Heart left ventricle (tissue), 16 donors: Measurements from ENCODE around the gene ZNF791. TPM values are rescaled to one million over a fixed set of nuclear protein-coding genes. Genes with fewer than 3 reads are reported as not detected.

Experiments used
- ATAC-seq, 4 donors: fragments of 200-7000 bp; cut with Tn5 transposase; one replicate each; pipeline ENCODE4 v1.9.1; 2020 to 2022; ENCODE audit warnings: moderate library complexity in 4 of 4, mild to moderate bottlenecking in 3 of 4, moderate number of reproducible peaks in 1 of 4
- DNase-seq, 5 donors: peaks; one replicate each; pipeline ENCODE4 v3.0.0-alpha.2; 2020
- H3K27ac ChIP-seq, 12 donors: fragments of 200-600 bp; sonication (generic) in 4 of 12; one replicate each; pipeline versions ENCODE4 v1.5.0 to v1.8.0; 2016 to 2022; ENCODE audit warnings: mild to moderate bottlenecking in 2 of 12
- H3K27me3 ChIP-seq, 9 donors: fragments of 200-600 bp; sonication (generic) in 2 of 9; one replicate each; pipeline versions ENCODE4 v1.5.1 to v1.8.0; 2016 to 2022; ENCODE audit warnings: mild to moderate bottlenecking in 3 of 9
- H3K36me3 ChIP-seq, 9 donors: fragments of 200-600 bp; sonication (generic) in 2 of 9; one replicate each; pipeline versions ENCODE4 v1.5.0 to v1.8.0; 2018 to 2022; ENCODE audit warnings: mild to moderate bottlenecking in 2 of 9
- H3K4me1 ChIP-seq, 12 donors: fragments of 200-600 bp; sonication (generic) in 4 of 12; one replicate each; pipeline versions ENCODE4 v1.5.0 to v1.8.0; 2016 to 2022; ENCODE audit warnings: mild to moderate bottlenecking in 3 of 12
- H3K4me3 ChIP-seq, 12 donors: fragments of 200-600 bp; sonication (generic) in 4 of 12; one replicate each; pipeline versions ENCODE4 v1.5.0 to v1.8.0; 2017 to 2022; ENCODE audit warnings: mild to moderate bottlenecking in 9 of 12, moderate library complexity in 4 of 12
- H3K9me3 ChIP-seq, 12 donors: fragments of 200-600 bp; sonication (generic) in 4 of 12; one replicate each; pipeline versions ENCODE4 v1.5.0 to v1.8.0; 2016 to 2022; ENCODE audit warnings: mild to moderate bottlenecking in 1 of 12
- CTCF ChIP-seq, 12 donors: fragments of 200-600 bp; sonication (generic) in 4 of 12; IDR thresholded peaks; one replicate each; pipeline versions ENCODE4 v1.5.0 to v1.8.0; 2018 to 2022; ENCODE audit warnings: antibody characterized with exemption in 12 of 12, mild to moderate bottlenecking in 5 of 12
- POLR2A ChIP-seq, 2 donors: fragments of 450-650 bp; IDR thresholded peaks; one replicate each; pipeline ENCODE4 v1.6.1; 2017; ENCODE audit warnings: antibody characterized with exemption in 2 of 2, mild to moderate bottlenecking in 2 of 2, moderate library complexity in 2 of 2
- WGBS, 4 donors: extraction: QIAGEN DNeasy Blood & Tissue Kit in 2 of 4; methylation state at CpG; one replicate each; pipeline versions ENCODE4 v1.1.5 to v1.1.7; 2013 to 2018; 5-methylcytosine and 5-hydroxymethylcytosine counted together
- intact Hi-C, 10 donors: fragments of 100-400 bp; cut with DNase I; formaldehyde crosslinking; loops; one replicate each; pipeline versions ENCODE4 v1.11.1 to v1.14.2; 2022
- polyA plus RNA-seq, 2 donors: library from polyadenylated mRNA; stranded (reverse); fragments of 200-250 nt; gene quantifications; one replicate each; pipeline ENCODE4 v1.2.3, GENCODE V29; 2013
- total RNA-seq, 9 donors: library from RNA; depleted of rRNA in 2 of 9; stranded (reverse); fragments of >200 nt in 2 of 9; fragmentation: NEBNext Ultra II Directional in 3 of 9; extraction: Animal tissue kit (Norgen Biotek cat#: 25700) in 3 of 9; gene quantifications; one replicate each; pipeline versions ENCODE4 v1.1.0 to v1.2.4, GENCODE V29; 2016 to 2023
- donor health status: ischemic (EF 13 %, LVEDD 7.1; RV severe dilation, severe dysfunction).
- donor health status: healthy with polysubstance abuse.
- donor health status: DM: no; HTN: yes; CAD: no.
- donor health status: DM: no; HTN: no; CAD: no.
- donor health status: ischemic (EF 25% LVEDD 6.9; RV normal size, moderate dysfunction).
- donor health status: ischemic (EF 25% LVEDD 5.7; RV mildly dilated, moderate dysfunction).
- donor health status: healthy.
- donor health status: DM: yes; HTN: yes; CAD: no.
- donor health status: ischemic (EF 35%, LVEDD 5.7; RV mildly dilated, moderate dysfunction).
- donor health status: nonischemic (EF 11% LVEDD 7.7; RV severe dilation, severe dysfunction).
- donor health status: DM: yes; HTN: yes; CAD: no.
- donor health status: PGD.
- donor health status: ischemic (EF 29% LVEDD 5.4; RV normal size, mild dysfunction).
- donor health status: nonischemic (EF 23%, LVEDD 6.1; RV moderate dilation, normal function).

The ZNF791 gene
- total and polyA plus RNA-seq, 11 donors: 6.1 to 22.6 (median 12.2) TPM

DNA sequence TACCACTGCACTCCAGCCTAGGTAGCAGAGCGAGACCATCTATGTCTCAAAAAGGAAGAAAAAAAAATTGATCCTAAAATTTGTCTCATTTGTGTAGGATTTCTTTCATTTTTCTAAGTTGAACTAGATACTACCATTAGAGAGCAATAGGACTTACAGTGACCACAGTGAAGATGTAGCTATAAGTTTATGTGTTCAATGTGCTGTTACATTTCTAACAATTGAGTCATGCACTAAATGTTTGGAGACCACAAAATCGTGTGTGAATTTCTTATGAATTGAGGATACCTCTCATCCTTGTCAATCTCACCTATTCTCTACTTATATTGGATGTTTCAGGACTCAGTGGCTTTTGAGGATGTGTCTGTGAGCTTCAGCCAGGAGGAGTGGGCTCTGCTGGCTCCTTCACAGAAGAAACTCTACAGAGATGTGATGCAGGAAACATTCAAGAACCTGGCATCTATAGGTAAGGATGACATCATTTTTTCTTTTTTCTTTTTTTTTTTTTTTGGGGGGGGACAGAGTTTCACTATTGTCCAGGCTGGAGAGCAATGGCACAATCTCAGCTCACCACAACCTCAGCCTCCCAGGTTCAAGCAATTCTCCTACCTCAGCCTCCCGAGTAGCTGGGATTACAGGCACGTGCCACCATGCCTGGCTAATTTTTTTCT is 12.8 kb downstream of the ZNF791 start:
- no peak for TF ChIP-seq CTCF (IDR thresholded peaks at IDR 0.05)
- H3K9me3 ChIP-seq: peaks cover 0 to 19% (median 10%) of the 10 kb centered on the region in 12 donors
- DNase-seq (no peak), ATAC-seq (no peak)
- intact Hi-C loops: no loop called here
- H3K27me3 ChIP-seq: no peaks in the 10 kb centered on the region
- no peak overlapping the region for H3K4me3 ChIP-seq
- H3K36me3 ChIP-seq: peaks cover 2 to 56% (median 50%) of the 10 kb centered on the region in 9 donors
- peaks cover 0 to 16% (median 4%) of the 10 kb centered on the region in 12 donors for H3K4me1 ChIP-seq
- no peak overlapping the region for H3K27ac ChIP-seq
- WGBS, 4 donors: 87 to 92% (median 88%) methylated on average over 4 of the region's 4 CpGs

- no peak overlapping the region for H3K4me3 ChIP-seq
- ATAC-seq (no peak), DNase-seq (no peak)
- TF ChIP-seq CTCF (IDR thresholded peaks at IDR 0.05): no peak
- TF ChIP-seq POLR2A (IDR thresholded peaks at IDR 0.05): no peak
- no peaks in the 10 kb centered on the region for H3K27me3 ChIP-seq
- intact Hi-C loops: no loop called here
- H3K36me3 ChIP-seq: peaks cover 7 to 88% (median 82%) of the 10 kb centered on the region in 9 donors
- WGBS, 4 donors: 93 to 99% (median 97%) methylated on average over 8 of the region's 8 CpGs
- H3K9me3 ChIP-seq: peaks cover 0 to 30% (median 11%) of the 10 kb centered on the region in 12 donors
- H3K4me1 ChIP-seq: peaks cover 0 to 5% (median 0%) of the 10 kb centered on the region in 12 donors
- no peak overlapping the region for H3K27ac ChIP-seq
Observed at GRCh38 chr19:12626958-12627357, 16.2 kb downstream of the ZNF791 start.

DNA sequence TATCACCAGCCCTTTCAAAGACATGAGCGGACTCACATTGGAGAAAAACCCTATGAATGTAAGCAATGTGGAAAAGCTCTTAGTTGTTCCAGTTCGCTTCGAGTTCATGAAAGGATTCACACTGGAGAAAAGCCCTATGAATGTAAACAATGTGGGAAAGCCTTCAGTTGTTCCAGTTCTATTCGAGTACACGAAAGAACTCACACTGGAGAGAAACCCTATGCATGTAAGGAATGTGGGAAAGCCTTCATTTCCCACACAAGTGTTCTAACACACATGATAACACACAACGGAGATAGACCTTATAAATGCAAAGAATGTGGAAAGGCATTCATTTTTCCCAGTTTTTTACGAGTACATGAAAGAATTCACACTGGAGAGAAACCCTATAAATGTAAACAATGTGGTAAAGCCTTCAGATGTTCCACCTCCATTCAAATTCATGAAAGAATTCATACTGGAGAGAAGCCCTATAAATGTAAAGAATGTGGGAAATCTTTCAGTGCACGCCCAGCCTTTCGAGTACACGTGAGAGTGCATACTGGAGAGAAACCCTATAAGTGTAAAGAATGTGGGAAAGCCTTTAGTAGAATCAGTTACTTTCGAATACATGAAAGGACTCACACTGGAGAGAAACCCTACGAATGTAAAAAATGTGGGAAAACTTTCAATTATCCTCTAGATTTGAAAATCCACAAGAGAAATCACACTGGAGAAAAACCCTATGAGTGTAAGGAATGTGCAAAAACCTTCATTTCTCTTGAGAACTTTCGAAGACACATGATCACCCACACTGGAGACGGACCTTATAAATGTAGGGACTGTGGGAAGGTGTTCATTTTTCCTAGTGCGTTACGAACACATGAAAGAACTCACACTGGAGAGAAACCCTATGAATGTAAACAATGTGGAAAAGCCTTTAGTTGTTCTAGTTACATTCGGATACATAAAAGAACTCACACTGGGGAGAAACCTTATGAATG is 17.6 kb downstream of the ZNF791 start:
- H3K9me3 ChIP-seq: peaks cover 0 to 30% (median 11%) of the 10 kb centered on the region in 12 donors
- intact Hi-C loops: no loop called here
- DNase-seq (no peak), ATAC-seq (no peak)
- H3K36me3 ChIP-seq: peaks cover 7 to 96% (median 87%) of the 10 kb centered on the region in 9 donors
- no peak overlapping the region for H3K4me3 ChIP-seq
- no peak overlapping the region for H3K27ac ChIP-seq
- WGBS, 4 donors: 97 to 99% (median 97%) methylated on average over 17 of the region's 17 CpGs
- TF ChIP-seq POLR2A (IDR thresholded peaks at IDR 0.05) (no peak), CTCF (IDR thresholded peaks at IDR 0.05) (no peak)
- H3K4me1 ChIP-seq: peaks cover 0 to 2% (median 0%) of the 10 kb centered on the region in 12 donors
- no peaks in the 10 kb centered on the region for H3K27me3 ChIP-seq

DNA sequence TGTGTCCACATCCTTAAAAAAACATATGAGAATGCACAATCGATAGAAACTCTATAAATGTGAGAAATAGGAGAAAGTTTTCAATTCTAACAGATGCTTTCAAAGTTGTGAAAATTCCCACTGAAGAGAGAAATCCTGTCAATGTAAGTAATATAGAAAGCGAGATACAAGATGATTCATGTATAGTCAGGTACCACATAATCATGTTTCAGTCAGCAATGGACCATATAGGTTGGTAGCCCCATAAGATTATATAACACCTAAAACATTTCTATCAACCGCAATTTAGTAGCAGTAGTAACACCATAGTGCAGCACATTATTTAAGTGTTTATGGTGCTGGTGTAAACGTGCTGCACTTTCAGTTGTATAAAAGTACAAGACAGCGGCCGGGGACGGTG is 18.5 kb downstream of the ZNF791 start:
- 93 to 99% (median 98%) methylated on average over 7 of the region's 7 CpGs for WGBS, 4 donors
- ATAC-seq: no peak

More for the DNA sequence above, 18.5 kb downstream of the ZNF791 start:
- Histone ChIP-seq H3K36me3 (peaks cover 7 to 93% (median 79%) of the 10 kb centered on the region in 9 donors), H3K4me1 (no peaks in the 10 kb centered on the region), H3K27me3 (no peaks in the 10 kb centered on the region), H3K27ac (no peak overlapping the region), H3K4me3 (no peak overlapping the region), H3K9me3 (peaks cover 0 to 30% (median 11%) of the 10 kb centered on the region in 12 donors)
- intact Hi-C loops: no loop called here
- TF ChIP-seq POLR2A (IDR thresholded peaks at IDR 0.05) (no peak), CTCF (IDR thresholded peaks at IDR 0.05) (no peak)
- no peak for DNase-seq
